ENCODE results near the gene ABCF1.
"Not testable (repeated sequence)": the region's sequence is repeated elsewhere in the genome, so short reads cannot be mapped to it uniquely, and the experiment has no call there.

The ABCF1 gene

GRCh38 chr6:30571075-30571761, at the start of gene ABCF1:
Gene ABCF1, plus strand, starts transcription at chr6:30571442. Its CDS starts 46 bp downstream, at chr6:30571488.
- peak; percentile 99 to 100 for DNase-seq (ENCODE audit: low read depth in 2 of 2)

GRCh38 chr6:30521952-30522351, 49.3 kb upstream of the ABCF1 start:
- DNase-seq (ENCODE audit: low read depth in 2 of 2) = not testable (repeated sequence)

GRCh38 chr6:30526444-30526843, 44.8 kb upstream of the ABCF1 start:
- DNase-seq (ENCODE audit: low read depth in 2 of 2) = not testable (repeated sequence)

- peak in 1 of 2 donors; percentile 43 for DNase-seq (ENCODE audit: low read depth in 2 of 2)
Observed at GRCh38 chr6:30529349-30529875, 41.8 kb upstream of the ABCF1 start.

GRCh38 chr6:30530014-30530413, 41.2 kb upstream of the ABCF1 start:
- no peak for DNase-seq (ENCODE audit: low read depth in 2 of 2)

GRCh38 chr6:30533460-30534294, 37.6 kb upstream of the ABCF1 start:
- DNase-seq (ENCODE audit: low read depth in 2 of 2) = no peak

- DNase-seq (ENCODE audit: low read depth in 2 of 2) = no peak
Observed at GRCh38 chr6:30537931-30538330, 33.3 kb upstream of the ABCF1 start.

GRCh38 chr6:30541515-30542403, 29.5 kb upstream of the ABCF1 start:
- peak; percentile 70 to 73 for DNase-seq (ENCODE audit: low read depth in 2 of 2)

GRCh38 chr6:30542404-30542725, 28.9 kb upstream of the ABCF1 start:
- no peak for DNase-seq (ENCODE audit: low read depth in 2 of 2)

- no peak for DNase-seq (ENCODE audit: low read depth in 2 of 2)
Observed at GRCh38 chr6:30542915-30543314, 28.3 kb upstream of the ABCF1 start.

- DNase-seq (ENCODE audit: low read depth in 2 of 2) = no peak
Observed at GRCh38 chr6:30543821-30544220, 27.4 kb upstream of the ABCF1 start.

GRCh38 chr6:30544666-30545272, 26.5 kb upstream of the ABCF1 start:
- DNase-seq (ENCODE audit: low read depth in 2 of 2) = no peak

- no peak for DNase-seq (ENCODE audit: low read depth in 2 of 2)
Observed at GRCh38 chr6:30547454-30547853, 23.8 kb upstream of the ABCF1 start.

- DNase-seq (ENCODE audit: low read depth in 2 of 2) = no peak
Observed at GRCh38 chr6:30548375-30548774, 22.9 kb upstream of the ABCF1 start.

- DNase-seq (ENCODE audit: low read depth in 2 of 2) = no peak
Observed at GRCh38 chr6:30554404-30554803, 16.8 kb upstream of the ABCF1 start.

- DNase-seq (ENCODE audit: low read depth in 2 of 2) = no peak
Observed at GRCh38 chr6:30554962-30555815, 16.1 kb upstream of the ABCF1 start.

GRCh38 chr6:30555816-30556065, 15.5 kb upstream of the ABCF1 start:
- no peak for DNase-seq (ENCODE audit: low read depth in 2 of 2)

- DNase-seq (ENCODE audit: low read depth in 2 of 2) = peak; percentile 99 to 100
Observed at GRCh38 chr6:30556066-30556905, 15.0 kb upstream of the ABCF1 start, which contains the start of gene GNL1. Gene GNL1, minus strand, starts transcription at chr6:30556489. Its CDS starts 286 bp downstream, at chr6:30556203.

GRCh38 chr6:30556906-30557682, 14.1 kb upstream of the ABCF1 start, which contains the start of gene PRR3:
Gene PRR3, plus strand, starts transcription at chr6:30557295. Its CDS starts 50 bp downstream, at chr6:30557345.
- DNase-seq (ENCODE audit: low read depth in 2 of 2) = peak; percentile 58 to 76

Measured in stimulated activated CD4-positive, alpha-beta T cell treated with anti-CD3 and anti-CD28 coated beads, Interleukin-1b, Interleukin-23, amount 100 ng/mL, for 4 hours (primary cell).